GM18498 (cell line): ENCODE measurements around the gene PIP5K1C.

Experiments
- ATAC-seq: cut with Tn5 transposase; IDR thresholded peaks from one replicate; pipeline ENCODE4 v1.9.1; 2021; ENCODE audit warnings: mild to moderate bottlenecking, moderate library complexity; ENCODE audit not compliant: unreplicated experiment

The PIP5K1C gene

DNA sequence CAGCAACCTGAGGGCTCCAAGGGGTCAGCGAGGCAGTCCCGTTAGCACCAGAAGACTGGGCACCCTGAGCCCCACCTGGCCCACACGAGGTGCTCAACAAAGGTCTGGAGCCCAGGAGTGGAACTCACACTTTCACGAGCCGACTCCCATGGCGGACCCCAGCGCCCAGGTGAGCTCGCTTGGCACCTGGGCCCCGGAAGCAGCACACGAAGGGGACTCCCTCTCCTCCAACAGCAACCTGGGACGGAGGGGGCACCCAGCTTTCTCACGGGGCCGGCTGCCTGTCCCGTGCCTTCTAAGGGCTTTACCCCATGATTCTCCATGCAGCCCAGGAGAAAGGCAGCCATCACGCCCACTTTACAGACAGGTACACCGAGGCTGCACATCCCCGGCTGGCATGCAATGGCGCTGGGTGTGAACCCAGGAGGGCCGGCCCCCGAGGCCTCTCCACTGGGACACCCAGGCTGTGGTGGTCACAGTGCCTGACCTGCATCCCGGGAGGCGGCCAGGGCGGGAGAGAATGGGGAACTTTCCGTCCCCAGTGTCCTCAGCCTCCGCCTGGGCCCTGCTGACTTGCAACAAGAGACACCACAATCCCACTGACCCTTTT, 5.0 kb downstream of the PIP5K1C start:
- ATAC-seq = no peak

DNA sequence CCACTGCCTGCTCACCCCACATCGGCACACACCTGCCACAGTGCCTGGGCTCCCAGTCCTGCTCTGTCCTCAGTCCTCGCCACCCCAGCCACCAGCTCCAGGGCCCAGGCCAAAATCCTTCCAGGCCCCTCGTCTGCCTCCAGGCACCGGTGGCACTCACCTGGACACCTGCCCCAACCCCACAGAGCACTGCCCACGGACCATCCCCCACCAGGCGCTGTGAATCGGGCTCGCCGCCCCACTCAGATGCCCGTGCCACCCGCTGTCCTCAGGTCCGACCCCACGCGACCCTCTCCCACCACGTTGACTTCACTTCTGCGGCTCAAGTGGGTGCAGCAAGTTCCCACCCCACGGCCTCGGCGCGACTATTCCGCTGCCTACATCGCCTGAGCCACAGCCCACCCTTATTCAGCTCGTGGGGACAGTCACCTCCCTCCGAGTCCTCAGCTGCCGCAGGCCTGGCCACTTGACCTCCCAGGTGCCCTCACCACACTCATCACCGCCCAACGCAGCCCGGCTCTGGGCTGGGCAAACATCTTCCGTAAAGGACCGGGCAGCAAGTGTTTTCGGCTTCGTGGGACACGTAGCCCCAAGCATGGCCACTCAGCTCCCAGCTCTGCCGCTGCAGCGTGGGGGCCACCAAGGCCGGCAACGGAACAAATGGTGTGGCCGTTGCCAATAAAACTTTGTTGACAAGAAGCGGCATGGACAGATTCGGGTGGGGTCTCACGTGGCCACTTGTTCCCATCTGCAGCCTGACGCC, 5.7 kb downstream of the PIP5K1C start:
- no peak for ATAC-seq

GRCh38 chr19:3693025-3693925, 7.0 kb downstream of the PIP5K1C start:
- no peak for ATAC-seq

- no peak for ATAC-seq
These were observed 7.9 kb downstream of the PIP5K1C start for GRCh38 chr19:3692141-3693024.

DNA sequence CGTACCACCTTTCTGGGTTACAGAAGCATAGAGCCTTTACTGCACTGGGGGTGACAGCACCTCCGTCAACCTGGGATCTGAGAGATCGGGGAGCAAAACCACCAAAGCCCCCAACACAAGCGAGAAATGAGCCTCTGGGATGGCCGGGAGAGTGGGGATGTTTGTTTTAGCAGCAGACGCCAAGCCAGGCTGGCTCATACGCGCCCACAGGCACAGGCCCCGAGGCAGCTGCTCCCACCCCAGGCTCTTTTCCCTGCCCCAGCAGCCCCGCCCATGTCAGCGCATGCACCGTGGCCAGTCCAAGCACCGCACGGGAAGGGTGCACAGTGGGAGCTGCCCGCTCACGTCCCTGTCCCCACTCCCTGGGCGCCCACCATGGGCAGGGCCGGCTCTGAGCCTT, 8.5 kb downstream of the PIP5K1C start:
- no peak for ATAC-seq

- no peak for ATAC-seq
These were observed 8.9 kb downstream of the PIP5K1C start for GRCh38 chr19:3691372-3691716.

GRCh38 chr19:3690551-3691371, 9.5 kb downstream of the PIP5K1C start:
- ATAC-seq = no peak

DNA sequence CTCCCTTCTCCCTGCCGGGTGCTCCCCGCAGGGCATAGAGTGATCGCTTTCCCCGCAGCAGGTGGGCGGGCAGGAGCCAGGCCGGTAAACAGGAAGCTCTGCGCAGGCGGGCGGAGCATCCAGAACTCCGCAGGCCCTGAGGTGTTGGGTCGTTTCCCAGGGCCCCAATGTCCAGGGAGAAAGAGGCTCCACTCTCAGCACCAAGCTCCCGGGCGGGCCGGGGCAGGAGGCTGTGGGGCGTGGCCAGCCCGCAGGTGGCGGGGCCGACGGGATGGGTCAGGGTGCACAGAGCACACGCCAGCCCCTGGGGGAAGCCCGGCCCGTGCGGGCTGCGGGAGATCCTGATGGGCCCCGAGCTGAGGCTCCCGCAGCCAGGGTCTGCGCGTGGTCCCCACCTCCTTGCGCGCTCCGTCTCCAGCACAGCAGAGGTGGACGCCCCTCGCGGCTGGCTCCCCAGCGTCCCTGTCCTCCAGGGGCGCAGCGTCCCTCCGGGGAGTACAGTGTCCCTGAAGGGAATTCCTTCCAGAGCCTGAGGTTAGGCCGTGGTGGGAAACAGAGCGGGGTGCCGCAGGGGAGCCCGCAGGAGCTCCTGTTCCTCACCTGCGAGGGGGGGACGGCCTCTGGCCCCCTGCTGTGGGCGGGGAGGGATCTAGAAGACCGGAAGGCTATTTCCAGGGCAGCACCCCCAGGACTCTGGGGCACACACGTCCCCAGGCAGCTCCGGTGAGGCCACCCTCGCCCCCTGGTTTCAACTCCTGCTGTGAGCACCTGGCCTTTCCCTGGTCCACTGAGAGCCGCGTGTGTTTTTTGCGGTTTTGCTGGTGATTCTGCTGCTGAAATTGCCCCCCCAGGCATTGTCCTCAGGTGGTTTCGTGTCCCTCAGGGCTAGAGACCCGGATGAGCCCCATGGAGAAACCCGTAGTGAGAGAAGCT, 12.2 kb downstream of the PIP5K1C start:
- no peak for ATAC-seq

GRCh38 chr19:3687393-3687773, 12.9 kb downstream of the PIP5K1C start:
- no peak for ATAC-seq

GRCh38 chr19:3684817-3685410, 15.4 kb downstream of the PIP5K1C start:
- no peak for ATAC-seq

- no peak for ATAC-seq
These were observed 16.0 kb downstream of the PIP5K1C start for GRCh38 chr19:3684054-3684816.

DNA sequence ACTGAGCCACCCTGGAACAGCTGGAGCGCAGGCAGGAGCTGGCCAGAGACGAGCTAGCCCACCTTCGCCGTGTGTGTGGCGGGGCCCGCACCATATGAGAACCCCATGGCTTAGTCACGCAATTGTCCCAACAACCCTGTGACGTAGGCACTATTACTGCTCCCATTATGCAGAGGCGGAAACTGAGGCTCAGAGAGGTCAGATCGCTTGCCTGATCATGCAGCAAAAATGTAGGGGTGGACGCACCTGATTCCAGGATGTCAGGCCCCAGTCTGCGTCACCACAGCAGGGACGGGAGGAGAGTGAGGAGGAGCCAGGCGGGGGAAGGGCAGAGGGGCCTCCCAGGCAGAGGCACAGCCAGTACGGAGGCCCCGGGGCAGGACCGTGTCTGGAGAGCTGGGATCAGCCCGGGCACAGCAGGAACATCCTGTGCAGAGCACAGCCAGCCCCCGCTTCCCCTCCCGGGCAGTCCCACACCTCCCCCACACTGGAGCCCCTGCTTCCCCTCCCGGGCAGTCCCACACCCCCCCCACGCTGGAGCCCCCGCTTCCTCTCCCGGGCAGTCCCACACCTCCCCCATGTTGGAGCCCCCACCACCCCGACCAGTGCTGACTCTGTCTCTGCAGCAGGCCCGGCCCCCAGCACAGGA, 16.7 kb downstream of the PIP5K1C start:
- ATAC-seq = no peak

DNA sequence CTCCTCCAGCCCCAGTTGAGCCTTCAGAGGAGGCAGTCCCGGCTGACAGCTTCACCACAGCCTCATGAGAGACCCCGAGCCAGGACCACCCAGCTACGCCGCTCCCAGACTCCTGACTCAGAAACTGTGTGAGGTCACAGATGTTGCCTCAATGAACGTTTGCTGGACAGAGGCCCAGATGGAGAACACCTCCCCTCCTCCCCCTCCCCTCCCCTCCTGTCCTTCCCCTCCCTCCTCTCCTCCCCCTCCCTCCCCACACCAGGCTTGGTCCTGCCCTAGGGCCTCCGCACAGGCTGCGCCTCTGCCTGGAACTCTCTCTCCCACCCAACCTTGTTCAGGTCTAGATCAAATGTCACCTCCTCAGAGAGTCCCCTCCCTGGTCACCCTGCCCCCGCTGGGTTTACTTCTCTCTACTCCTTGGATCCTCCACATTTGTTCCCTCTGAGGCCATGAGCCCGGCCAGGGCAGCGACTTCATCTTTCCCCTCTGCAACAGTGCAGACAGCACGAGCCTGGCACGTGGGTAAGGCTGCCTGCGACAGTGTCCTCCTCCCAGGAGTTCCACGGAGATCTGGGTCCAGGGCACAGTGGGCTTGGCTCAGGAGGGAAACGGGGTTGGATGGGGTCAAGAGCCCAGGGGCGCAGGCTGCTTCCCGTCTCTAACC, 17.4 kb downstream of the PIP5K1C start:
- ATAC-seq = no peak

- ATAC-seq = no peak
These were observed 18.0 kb downstream of the PIP5K1C start for GRCh38 chr19:3682286-3682685.

- no peak for ATAC-seq
These were observed 19.3 kb downstream of the PIP5K1C start for GRCh38 chr19:3680939-3681338.

GRCh38 chr19:3679581-3679980, 20.7 kb downstream of the PIP5K1C start:
- ATAC-seq = no peak

DNA sequence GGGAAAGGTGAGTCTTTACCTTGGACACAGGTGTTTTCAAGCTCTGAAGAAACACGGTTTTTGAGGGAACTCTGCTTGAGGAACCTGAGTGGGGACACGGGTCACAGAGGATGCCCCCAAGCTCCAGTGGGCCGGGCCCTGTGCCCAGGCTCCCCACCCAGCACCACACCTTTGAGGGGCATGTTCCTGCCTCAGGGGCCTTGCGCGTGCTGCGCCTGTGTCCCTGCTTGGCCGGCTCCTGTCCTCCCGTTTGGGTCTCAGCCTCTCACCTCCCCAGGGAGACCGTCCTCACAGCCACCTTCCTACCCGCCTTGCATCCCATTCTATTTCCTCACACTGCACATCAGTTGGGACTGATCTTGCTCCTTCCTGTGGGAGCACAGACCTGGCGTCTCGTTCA, 21.1 kb downstream of the PIP5K1C start:
- no peak for ATAC-seq
